ENCODE measurements around the gene AZIN2. TPM values are rescaled to one million over a fixed set of nuclear protein-coding genes. Genes with fewer than 3 reads are reported as not detected.

The AZIN2 gene
- total RNA-seq, 2 experiments from 2014 or later: 0.27 to 0.63 TPM

- ChIA-PET CTCF (ENCODE audit: unreplicated experiment) (no interaction called here), POLR2A (interaction anchor here (0.6 to 1.7 kb wide), 2 partner anchors 50 to 131 kb away, joined by 3 to 5 read pairs; no protein-coding TSS in a partner anchor)
- Histone ChIP-seq H3K4me2 (ENCODE audit: low read length) (no peak overlapping the region), H4K20me1 (ENCODE audit: insufficient read depth, low read length) (no peaks in the 10 kb centered on the region), H2AFZ (ENCODE audit: low read length) (no peak overlapping the region), H3K9me2 (ENCODE audit: insufficient read depth, low read length) (no peaks in the 10 kb centered on the region), H3K27ac (ENCODE audit: low read depth, low read length, poor library complexity, severe bottlenecking) (no peak overlapping the region), H3K9me3 (ENCODE audit: low read length) (no peaks in the 10 kb centered on the region), H3K4me3 (ENCODE audit: low read depth, low read length, poor library complexity, severe bottlenecking) (no peak overlapping the region), H3K4me1 (ENCODE audit: insufficient read depth, low read length, poor library complexity, severe bottlenecking) (peaks cover 5% of the 10 kb centered on the region), H3K79me2 (ENCODE audit: insufficient read depth, low read depth, low read length) (no peaks in the 10 kb centered on the region), H3K36me3 (ENCODE audit: insufficient read depth, low read length) (no peaks in the 10 kb centered on the region)
- intact Hi-C loops (cut with micrococcal nuclease; ENCODE audit: unreplicated experiment): no loop called here
- no TSS peak for BruUV-seq (replicated peaks)
- DNase-seq (ENCODE audit: low spot score): no peak
- no peak for TF ChIP-seq EZH2phosphoT487 (IDR thresholded peaks at IDR 0.05; ENCODE audit: borderline replicate concordance, low read depth, low read length)
- TF ChIP-seq, protein P1, sequence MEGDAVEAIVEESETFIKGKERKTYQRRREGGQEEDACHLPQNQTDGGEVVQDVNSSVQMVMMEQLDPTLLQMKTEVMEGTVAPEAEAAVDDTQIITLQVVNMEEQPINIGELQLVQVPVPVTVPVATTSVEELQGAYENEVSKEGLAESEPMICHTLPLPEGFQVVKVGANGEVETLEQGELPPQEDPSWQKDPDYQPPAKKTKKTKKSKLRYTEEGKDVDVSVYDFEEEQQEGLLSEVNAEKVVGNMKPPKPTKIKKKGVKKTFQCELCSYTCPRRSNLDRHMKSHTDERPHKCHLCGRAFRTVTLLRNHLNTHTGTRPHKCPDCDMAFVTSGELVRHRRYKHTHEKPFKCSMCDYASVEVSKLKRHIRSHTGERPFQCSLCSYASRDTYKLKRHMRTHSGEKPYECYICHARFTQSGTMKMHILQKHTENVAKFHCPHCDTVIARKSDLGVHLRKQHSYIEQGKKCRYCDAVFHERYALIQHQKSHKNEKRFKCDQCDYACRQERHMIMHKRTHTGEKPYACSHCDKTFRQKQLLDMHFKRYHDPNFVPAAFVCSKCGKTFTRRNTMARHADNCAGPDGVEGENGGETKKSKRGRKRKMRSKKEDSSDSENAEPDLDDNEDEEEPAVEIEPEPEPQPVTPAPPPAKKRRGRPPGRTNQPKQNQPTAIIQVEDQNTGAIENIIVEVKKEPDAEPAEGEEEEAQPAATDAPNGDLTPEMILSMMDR (conservative IDR thresholded peaks at IDR 0.05; ENCODE audit: low read length): no peak
Measured at GRCh38 chr1:33042831-33043230, 38.1 kb upstream of the AZIN2 start.

GRCh38 chr1:33043267-33044092 is 37.5 kb upstream of the AZIN2 start:
- CTCF ChIA-PET (ENCODE audit: unreplicated experiment): no interaction called here

More at GRCh38 chr1:33043267-33044092, 37.5 kb upstream of the AZIN2 start:
- POLR2A ChIA-PET: interaction anchor here (0.6 to 1.7 kb wide), 2 partner anchors 51 to 132 kb away, joined by 3 to 5 read pairs; no protein-coding TSS in a partner anchor
- Histone ChIP-seq H4K20me1 (ENCODE audit: insufficient read depth, low read length) (no peaks in the 10 kb centered on the region), H3K9me2 (ENCODE audit: insufficient read depth, low read length) (no peaks in the 10 kb centered on the region), H3K79me2 (ENCODE audit: insufficient read depth, low read depth, low read length) (no peaks in the 10 kb centered on the region), H3K4me2 (ENCODE audit: low read length) (no peak overlapping the region), H3K4me3 (ENCODE audit: low read depth, low read length, poor library complexity, severe bottlenecking) (no peak overlapping the region), H3K4me1 (ENCODE audit: insufficient read depth, low read length, poor library complexity, severe bottlenecking) (peaks cover 5% of the 10 kb centered on the region), H3K27ac (ENCODE audit: low read depth, low read length, poor library complexity, severe bottlenecking) (no peak overlapping the region), H3K9me3 (ENCODE audit: low read length) (no peaks in the 10 kb centered on the region), H2AFZ (ENCODE audit: low read length) (no peak overlapping the region), H3K36me3 (ENCODE audit: insufficient read depth, low read length) (no peaks in the 10 kb centered on the region)
- TF ChIP-seq, protein P1 (conservative IDR thresholded peaks at IDR 0.05; ENCODE audit: low read length): no peak
- no peak for TF ChIP-seq EZH2phosphoT487 (IDR thresholded peaks at IDR 0.05; ENCODE audit: borderline replicate concordance, low read depth, low read length)
- intact Hi-C loops (cut with micrococcal nuclease; ENCODE audit: unreplicated experiment): no loop called here
- DNase-seq (ENCODE audit: low spot score): no peak
- no TSS peak for BruUV-seq (replicated peaks)
